ENCODE measurements around the gene MRGPRF.

Gene MRGPRF

GRCh38 chr11:69058511-69059270 is 45.6 kb upstream of the MRGPRF start:
- H3K27ac ChIP-seq = no peak overlapping the region
- TF ChIP-seq, protein P1, sequence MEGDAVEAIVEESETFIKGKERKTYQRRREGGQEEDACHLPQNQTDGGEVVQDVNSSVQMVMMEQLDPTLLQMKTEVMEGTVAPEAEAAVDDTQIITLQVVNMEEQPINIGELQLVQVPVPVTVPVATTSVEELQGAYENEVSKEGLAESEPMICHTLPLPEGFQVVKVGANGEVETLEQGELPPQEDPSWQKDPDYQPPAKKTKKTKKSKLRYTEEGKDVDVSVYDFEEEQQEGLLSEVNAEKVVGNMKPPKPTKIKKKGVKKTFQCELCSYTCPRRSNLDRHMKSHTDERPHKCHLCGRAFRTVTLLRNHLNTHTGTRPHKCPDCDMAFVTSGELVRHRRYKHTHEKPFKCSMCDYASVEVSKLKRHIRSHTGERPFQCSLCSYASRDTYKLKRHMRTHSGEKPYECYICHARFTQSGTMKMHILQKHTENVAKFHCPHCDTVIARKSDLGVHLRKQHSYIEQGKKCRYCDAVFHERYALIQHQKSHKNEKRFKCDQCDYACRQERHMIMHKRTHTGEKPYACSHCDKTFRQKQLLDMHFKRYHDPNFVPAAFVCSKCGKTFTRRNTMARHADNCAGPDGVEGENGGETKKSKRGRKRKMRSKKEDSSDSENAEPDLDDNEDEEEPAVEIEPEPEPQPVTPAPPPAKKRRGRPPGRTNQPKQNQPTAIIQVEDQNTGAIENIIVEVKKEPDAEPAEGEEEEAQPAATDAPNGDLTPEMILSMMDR (IDR thresholded peaks at IDR 0.05) = no peak
- no peak for TF ChIP-seq ZFX (IDR thresholded peaks at IDR 0.05; ENCODE audit: borderline replicate concordance)

GRCh38 chr11:69057801-69058200 is 44.8 kb upstream of the MRGPRF start:
- no peak for TF ChIP-seq ZFX (IDR thresholded peaks at IDR 0.05; ENCODE audit: borderline replicate concordance)
- TF ChIP-seq, protein P1 (IDR thresholded peaks at IDR 0.05) = no peak
- H3K27ac ChIP-seq = no peak overlapping the region

DNA sequence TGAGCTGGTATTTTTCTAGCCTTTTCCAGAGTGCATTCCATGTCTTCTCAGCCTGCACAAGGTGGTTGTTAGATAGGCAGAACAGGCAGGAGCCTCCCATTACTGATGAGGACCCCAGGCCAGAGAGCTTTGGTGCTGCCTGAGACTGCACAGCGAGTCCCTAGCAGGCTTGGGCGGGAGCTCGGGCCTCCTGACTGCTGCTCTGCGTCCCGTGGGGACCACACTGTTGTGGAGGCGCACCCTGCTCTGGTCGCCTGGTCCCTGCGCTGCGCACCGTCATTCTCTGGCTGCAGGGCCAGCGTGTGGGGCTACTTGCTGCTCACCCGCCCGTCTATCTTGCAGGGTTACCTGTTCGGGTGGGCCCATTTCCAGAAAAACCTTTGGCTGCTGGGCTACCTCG is 44.2 kb upstream of the MRGPRF start:
- TF ChIP-seq ZFX (IDR thresholded peaks at IDR 0.05; ENCODE audit: borderline replicate concordance) = no peak
- TF ChIP-seq, protein P1 (IDR thresholded peaks at IDR 0.05) = no peak
- H3K27ac ChIP-seq = no peak overlapping the region

DNA sequence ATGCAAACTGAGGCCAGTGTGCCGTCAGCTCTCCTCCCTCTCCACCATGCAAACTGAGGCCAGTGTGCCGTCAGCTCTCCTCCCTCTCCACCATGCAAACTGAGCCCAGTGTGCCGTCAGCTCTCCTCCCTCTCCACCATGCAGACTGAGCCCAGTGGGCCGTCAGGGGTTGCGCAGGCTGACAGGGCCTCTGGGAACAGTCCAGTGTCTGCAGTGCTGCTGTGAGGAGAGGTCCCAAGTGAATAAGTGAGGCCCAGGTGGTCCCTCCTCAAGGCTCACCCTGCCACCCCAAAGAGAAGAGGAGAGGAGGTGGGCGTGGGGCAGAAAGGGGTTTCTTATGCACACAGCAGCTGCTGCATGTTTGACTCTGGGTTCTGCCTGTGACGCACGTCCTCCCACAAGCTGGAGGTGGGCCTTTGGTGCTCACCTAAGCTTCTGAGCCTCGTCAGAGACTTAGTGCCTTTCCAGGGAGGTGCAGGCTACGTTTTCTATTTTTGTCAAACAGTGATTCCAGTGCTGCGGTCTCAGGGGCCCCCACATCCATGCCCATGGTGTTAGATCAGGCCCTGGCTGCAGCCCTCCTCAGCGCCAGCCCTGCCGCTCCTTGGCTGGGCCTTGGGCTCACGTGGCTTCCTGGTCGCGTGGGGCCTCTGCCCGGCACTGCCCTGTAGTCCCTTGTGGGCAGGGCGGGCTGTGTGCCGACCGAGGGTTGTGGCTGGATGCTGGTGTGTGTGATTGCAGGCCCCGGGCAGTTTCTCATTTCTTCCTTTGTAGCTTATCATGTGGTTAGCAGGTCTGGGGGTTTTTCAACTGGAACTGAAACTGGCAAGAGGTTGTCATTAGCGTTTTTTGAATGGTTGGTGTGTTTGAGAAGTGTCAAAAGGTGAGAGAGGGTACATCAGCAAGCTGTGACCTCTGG is 42.8 kb upstream of the MRGPRF start:
- no peak for TF ChIP-seq ZFX (IDR thresholded peaks at IDR 0.05; ENCODE audit: borderline replicate concordance)
- TF ChIP-seq, protein P1 (IDR thresholded peaks at IDR 0.05) = no peak
- H3K27ac ChIP-seq = peak overlapping the region; percentile 91

- peak overlapping the region; percentile 91 for H3K27ac ChIP-seq
Measured at GRCh38 chr11:69055212-69055586, 42.2 kb upstream of the MRGPRF start.

GRCh38 chr11:69054397-69055211 is 41.6 kb upstream of the MRGPRF start:
- H3K27ac ChIP-seq = peak overlapping the region; percentile 91
- TF ChIP-seq, protein P1 (IDR thresholded peaks at IDR 0.05) = 0 out of 2 replicates have a peak, but pooled peaks have one; percentile 5
- TF ChIP-seq ZFX (IDR thresholded peaks at IDR 0.05; ENCODE audit: borderline replicate concordance) = no peak

More at GRCh38 chr11:69055212-69055586, 42.2 kb upstream of the MRGPRF start:
- no peak for TF ChIP-seq ZFX (IDR thresholded peaks at IDR 0.05; ENCODE audit: borderline replicate concordance)
- TF ChIP-seq, protein P1 (IDR thresholded peaks at IDR 0.05) = no peak

All from 22Rv1 (cell line).